HepG2 (cell line): Measurements from ENCODE around the gene S1PR2. TPM values are rescaled to one million over a fixed set of nuclear protein-coding genes. Genes with fewer than 3 reads are reported as not detected.

ENCODE experiments used
- ATAC-seq: fragments of 200-7000 bp; cut with Tn5 transposase; 3 replicates; pipeline ENCODE4 v1.9.1; 2020; ENCODE audit warnings: mild to moderate bottlenecking, moderate library complexity
- BruUV-seq: library from RNA; stranded (reverse); fragments of 400-500 nt; replicated peaks from 2 replicates; lab custom pipeline; 2021; lab: Mats Ljungman, UMichigan
- CTCF ChIA-PET: fragments of 300-600 bp; formaldehyde crosslinking; extraction: SDS; loops from one replicate; lab custom pipeline; 2021; ENCODE audit warnings: low total read pairs, inconsistent platforms, low intra/inter-chr PET ratio; lab: Yijun Ruan, JAX
- POLR2A ChIA-PET: fragments of 350-600 bp; sonication (Branson Sonifier 250); formaldehyde crosslinking; loops from one replicate; lab custom pipeline; 2020; ENCODE audit warnings: antibody characterized with exemption, inconsistent platforms; lab: Yijun Ruan, JAX
- DNase-seq: peaks from one replicate; pipeline ENCODE4 v3.0.0-alpha.2; 2015; ENCODE audit warnings: low spot score
- FAIRE-seq: peaks from 3 replicates; lab custom pipeline; 2011; peaks lifted over from hg19 to GRCh38; lab: Jason Lieb, UNC
- H2AFZ ChIP-seq: one replicate; pipeline ENCODE4 v1.6.1; 2011; ENCODE audit warnings: low read length, inconsistent platforms
- H3K27ac ChIP-seq: fragments of 300-600 bp; 3 replicates; pipeline ENCODE4 v1.8.0; 2011; ENCODE audit warnings: mixed run types, mild to moderate bottlenecking, mixed read lengths, low read length, inconsistent platforms; ENCODE audit not compliant: insufficient read depth; ENCODE audit errors: extremely low read length
- H3K27me3 ChIP-seq, 2 experiments: fragments of 200-600 bp in 1 of 2; 2 replicates in 1 of 2; 3 replicates in 1 of 2; pipeline versions ENCODE4 v1.6.0 to v1.8.0; 2011; ENCODE audit warnings: low read length in 2 of 2, mild to moderate bottlenecking in 2 of 2, moderate library complexity in 2 of 2, inconsistent platforms in 1 of 2; ENCODE audit not compliant: insufficient read depth in 2 of 2, control insufficient read depth in 1 of 2
- H3K36me3 ChIP-seq, 2 experiments: fragments of 200-600 bp in 1 of 2; replicated peaks in 1 of 2; 2 replicates in 1 of 2; 3 replicates in 1 of 2; pipeline versions ENCODE4 v1.5.1 to v1.8.0; 2011; ENCODE audit warnings: low read length in 2 of 2, inconsistent platforms in 1 of 2; ENCODE audit not compliant: insufficient read depth in 2 of 2, control insufficient read depth in 1 of 2
- H3K4me1 ChIP-seq: 2 replicates; pipeline ENCODE4 v1.5.1; 2012; ENCODE audit warnings: low read length, inconsistent platforms; ENCODE audit not compliant: insufficient read depth
- H3K4me2 ChIP-seq: 2 replicates; pipeline ENCODE4 v1.6.0; 2011; ENCODE audit warnings: low read depth, low read length, inconsistent platforms
- H3K4me3 ChIP-seq, 3 experiments: fragments of 200-600 bp in 1 of 3; sonication (generic), shearing (Covaris generic) in 1 of 3; replicated peaks in 1 of 3; 2 replicates each; pipeline ENCODE4 v1.5.1; 2011 to 2016; ENCODE audit warnings: low read length in 3 of 3, inconsistent platforms in 2 of 3, low read depth in 2 of 3, mild to moderate bottlenecking in 2 of 3, control low read depth in 1 of 3, mixed read lengths in 1 of 3; ENCODE audit not compliant: insufficient read depth in 1 of 3
- H3K79me2 ChIP-seq: one replicate; pipeline ENCODE4 v1.6.1; 2011; ENCODE audit warnings: low read length, inconsistent platforms; ENCODE audit not compliant: insufficient read depth
- H3K9ac ChIP-seq: 2 replicates; pipeline ENCODE4 v1.6.0; 2011; ENCODE audit warnings: mild to moderate bottlenecking, low read depth, low read length, inconsistent platforms; ENCODE audit not compliant: insufficient read depth
- H3K9me3 ChIP-seq: 2 replicates; pipeline ENCODE4 v1.5.1; 2012; ENCODE audit warnings: mild to moderate bottlenecking, low read length
- H4K20me1 ChIP-seq: 2 replicates; pipeline ENCODE4 v1.6.0; 2011; ENCODE audit warnings: inconsistent platforms, mild to moderate bottlenecking, low read length, moderate library complexity; ENCODE audit not compliant: insufficient read depth
- ARNT2 ChIP-seq: sonication (generic); formaldehyde crosslinking; IDR thresholded peaks from 2 replicates; pipeline ENCODE4 v1.8.0; 2022; ENCODE audit warnings: mild to moderate bottlenecking, low read depth, missing genetic modification reagents, moderate library complexity
- ARNTL ChIP-seq: sonication (generic); formaldehyde crosslinking; IDR thresholded peaks from 2 replicates; pipeline ENCODE4 v1.4.0; 2020; ENCODE audit warnings: mild to moderate bottlenecking, missing genetic modification reagents
- ATF7-NPFF ChIP-seq: sonication (generic); formaldehyde crosslinking; IDR thresholded peaks from 2 replicates; pipeline ENCODE4 v1.8.1; 2023; ENCODE audit warnings: mild to moderate bottlenecking, low read depth, missing genetic modification reagents, moderate library complexity
- HIVEP1 ChIP-seq: sonication (generic); formaldehyde crosslinking; IDR thresholded peaks from 2 replicates; pipeline ENCODE4 v1.4.0; 2020; ENCODE audit warnings: mild to moderate bottlenecking, missing genetic modification reagents
- HMGXB4 ChIP-seq, 2 experiments: sonication (generic) in 1 of 2; formaldehyde crosslinking in 1 of 2; IDR thresholded peaks; 2 replicates each; pipeline versions ENCODE4 v1.4.0 to v1.6.1; 2018 to 2020; ENCODE audit warnings: missing genetic modification reagents in 2 of 2, borderline replicate concordance in 1 of 2, low read depth in 1 of 2, mild to moderate bottlenecking in 1 of 2, missing biosample characterization in 1 of 2
- HNRNPLL ChIP-seq: fragments of 200-400 bp; formaldehyde crosslinking; IDR thresholded peaks from 2 replicates; pipeline ENCODE4 v1.6.1; 2017; ENCODE audit warnings: mild to moderate bottlenecking, low read depth, low read length; ENCODE audit not compliant: poor library complexity, severe bottlenecking
- KDM6A ChIP-seq: IDR thresholded peaks from 2 replicates; pipeline ENCODE4 v1.6.1; 2016; ENCODE audit warnings: low read depth
- KLF15 ChIP-seq: sonication (generic); formaldehyde crosslinking; IDR thresholded peaks from 2 replicates; pipeline ENCODE4 v1.8.1; 2023; ENCODE audit warnings: borderline replicate concordance, mild to moderate bottlenecking, inconsistent platforms, missing genetic modification reagents, mixed read lengths
- MAFG ChIP-seq: sonication (generic); formaldehyde crosslinking; IDR thresholded peaks from 2 replicates; pipeline ENCODE4 v1.5.1; 2020; ENCODE audit warnings: mild to moderate bottlenecking, missing genetic modification reagents
- MTA1 ChIP-seq: sonication (generic); formaldehyde crosslinking; IDR thresholded peaks from 2 replicates; pipeline ENCODE4 v1.4.0; 2020; ENCODE audit warnings: missing genetic modification reagents, mild to moderate bottlenecking, borderline replicate concordance
- TEAD3 ChIP-seq: optimal IDR thresholded peaks from 2 replicates; pipeline ENCODE3; 2016; ENCODE audit warnings: borderline replicate concordance
- YEATS4 ChIP-seq: sonication (generic); formaldehyde crosslinking; IDR thresholded peaks from 2 replicates; pipeline ENCODE4 v1.4.0; 2020; ENCODE audit warnings: missing genetic modification reagents, borderline replicate concordance
- ZNF160 ChIP-seq: sonication (generic); formaldehyde crosslinking; IDR thresholded peaks from 2 replicates; pipeline ENCODE4 v1.8.0; 2022; ENCODE audit warnings: mild to moderate bottlenecking, inconsistent platforms, missing genetic modification reagents
- ZNF232 ChIP-seq: sonication (generic); formaldehyde crosslinking; IDR thresholded peaks from 2 replicates; pipeline ENCODE4 v1.4.0; 2020; ENCODE audit warnings: missing genetic modification reagents, borderline replicate concordance
- ZNF274 ChIP-seq: sonication (generic); formaldehyde crosslinking; IDR thresholded peaks from 2 replicates; pipeline ENCODE4 v1.5.1; 2020; ENCODE audit warnings: mild to moderate bottlenecking, missing genetic modification reagents
- ZNF556 ChIP-seq: sonication (generic); formaldehyde crosslinking; IDR thresholded peaks from 2 replicates; pipeline ENCODE4 v1.4.0; 2020; ENCODE audit warnings: mild to moderate bottlenecking, missing genetic modification reagents, borderline replicate concordance
- ZNF749 ChIP-seq: sonication (generic); formaldehyde crosslinking; IDR thresholded peaks from 2 replicates; pipeline ENCODE4 v1.8.0; 2022; ENCODE audit warnings: mild to moderate bottlenecking, missing genetic modification reagents, moderate library complexity, borderline replicate concordance
- ZNF776 ChIP-seq: sonication (generic); formaldehyde crosslinking; IDR thresholded peaks from 2 replicates; pipeline ENCODE4 v1.4.0; 2020; ENCODE audit warnings: mild to moderate bottlenecking, missing genetic modification reagents
- ZNF777 ChIP-seq: sonication (generic); formaldehyde crosslinking; IDR thresholded peaks from 2 replicates; pipeline ENCODE4 v1.4.0; 2020; ENCODE audit warnings: missing genetic modification reagents
- ZNF839 ChIP-seq: sonication (generic); formaldehyde crosslinking; IDR thresholded peaks from 2 replicates; pipeline ENCODE4 v1.4.0; 2020; ENCODE audit warnings: missing genetic modification reagents, mild to moderate bottlenecking, borderline replicate concordance
- ZSCAN21 ChIP-seq: sonication (generic); formaldehyde crosslinking; IDR thresholded peaks from 2 replicates; pipeline ENCODE4 v1.8.0; 2022; ENCODE audit warnings: mild to moderate bottlenecking, missing genetic modification reagents, moderate library complexity, borderline replicate concordance
- ZSCAN29 ChIP-seq: sonication (generic); formaldehyde crosslinking; conservative IDR thresholded peaks from 2 replicates; pipeline ENCODE4 v1.4.0; 2020; ENCODE audit warnings: mild to moderate bottlenecking, missing genetic modification reagents
- WGBS: methylation state at CpG from one replicate; pipeline ENCODE4 v1.1.6; 2017; ENCODE audit warnings: low lambda C conversion rate; 5-methylcytosine and 5-hydroxymethylcytosine counted together
- in situ Hi-C: cut with HindIII; loops from 2 replicates; pipeline ENCODE4 v1.10.0; 2017; ENCODE audit warnings: low pct_unique_long_range_greater_than_20kb; ENCODE audit not compliant: extremely low pct_ligation_motif_present
- intact Hi-C: fragments of 100-400 bp; cut with micrococcal nuclease; formaldehyde crosslinking; loops from one replicate; pipeline ENCODE4 v1.10.0; 2022; ENCODE audit not compliant: unreplicated experiment
- polyA plus RNA-seq, 8 experiments: library from polyadenylated mRNA; depleted of rRNA in 3 of 8; stranded (reverse) in 7 of 8; unstranded in 1 of 8; fragments of >200 nt; fragmentation: Illumina TruSeq in 4 of 8; extraction: Trizol in 4 of 8; gene quantifications; 2 replicates each; pipeline versions ENCODE4 v1.2.1 to v1.2.3, GENCODE V29; 2011 to 2016; ENCODE audit warnings: low read depth in 4 of 8, missing spikeins in 1 of 8, mixed read lengths in 1 of 8; ENCODE audit not compliant: insufficient read depth in 1 of 8
- total RNA-seq, 5 experiments: library from RNA; depleted of rRNA; stranded (reverse); fragments of >200 nt; fragmentation: Illumina TruSeq; extraction: Trizol; gene quantifications; 2 replicates each; pipeline ENCODE4 v1.2.3, GENCODE V29; 2016; ENCODE audit warnings: low read depth in 1 of 5

The S1PR2 gene
- total and polyA plus RNA-seq, 2 of the 13 experiments (the other 11 are each of a cell fraction or from before 2014, with no cell fraction given) = 0.91 to 1.3 TPM

GRCh38 chr19:10230173-10230860, 814 bp downstream of the S1PR2 start:
- H3K4me3 ChIP-seq = peak overlapping the region; percentile 72 to 77 (median 74)
- H3K4me2 ChIP-seq = peak overlapping the region; percentile 90
- H3K9ac ChIP-seq = peak overlapping the region; percentile 59
- TF ChIP-seq YEATS4 (CRISPR knock-in tag) (peak; percentile 20; the same call in 1 of the 2 replicates), ZSCAN21 (CRISPR knock-in tag) (no peak), ZNF776 (CRISPR knock-in tag) (0 out of 2 replicates have a peak, but pooled peaks have one; percentile 3), ZNF274 (CRISPR knock-in tag) (0 out of 2 replicates have a peak, but pooled peaks have one; percentile 26), ZSCAN29 (CRISPR knock-in tag) (no peak), ARNT2 (CRISPR knock-in tag) (0 out of 2 replicates have a peak, but pooled peaks have one; percentile 23), ZNF839 (0 out of 2 replicates have a peak, but pooled peaks have one; percentile 19), HIVEP1 (CRISPR knock-in tag) (0 out of 2 replicates have a peak, but pooled peaks have one; percentile 11), KDM6A (CRISPR knock-in tag) (no peak), HNRNPLL (peak; percentile 17), TEAD3 (peak; percentile 19), ZNF232 (CRISPR knock-in tag) (0 out of 2 replicates have a peak, but pooled peaks have one; percentile 19), ZNF777 (CRISPR knock-in tag) (peak; percentile 55; the same call in 1 of the 2 replicates), MTA1 (CRISPR knock-in tag) (peak; percentile 48; the same call in 1 of the 2 replicates), ZNF160 (CRISPR knock-in tag) (0 out of 2 replicates have a peak, but pooled peaks have one; percentile 33), MAFG (CRISPR knock-in tag) (no peak), KLF15 (CRISPR knock-in tag) (0 out of 2 replicates have a peak, but pooled peaks have one; percentile 30), ARNTL (peak; percentile 8; the same call in 1 of the 2 replicates), ZNF749 (CRISPR knock-in tag) (no peak), HMGXB4 (CRISPR knock-in tag; IDR thresholded peaks at IDR 0.05; ENCODE audit: borderline replicate concordance in 1 of 2, low read depth in 1 of 2) (0 out of 4 replicates have a peak, but pooled peaks of 1 of the 2 experiments have one; percentile 15), ZNF556 (CRISPR knock-in tag) (no peak), ATF7-NPFF (CRISPR knock-in tag) (0 out of 2 replicates have a peak, but pooled peaks have one; percentile 33)
- 5% methylated on average over 13 of the region's 70 CpGs for WGBS
- peaks cover 33% of the 10 kb centered on the region for H3K4me1 ChIP-seq
- no peaks in the 10 kb centered on the region for H3K36me3 ChIP-seq
- H3K27me3 ChIP-seq = peaks cover 2 to 11% of the 10 kb centered on the region in 2 experiments; a peak in 4 of 5 replicates
- DNase-seq (no peak), ATAC-seq (no peak), FAIRE-seq (no peak)
- ChIA-PET POLR2A (interaction anchor here (1.2 kb wide), 1 partner anchor 10 kb away, joined by 3 read pairs; no protein-coding TSS in a partner anchor), CTCF (interaction anchor here (3.9 kb wide), 1 partner anchor 20 kb away, joined by 33 read pairs; no protein-coding TSS in a partner anchor)
- H3K27ac ChIP-seq = no peak overlapping the region
- no peak overlapping the region for H2AFZ ChIP-seq
- intact Hi-C loops = no loop called here
- H4K20me1 ChIP-seq = no peaks in the 10 kb centered on the region
- no TSS peak for BruUV-seq
- H3K9me3 ChIP-seq = no peaks in the 10 kb centered on the region
- no peaks in the 10 kb centered on the region for H3K79me2 ChIP-seq
- in situ Hi-C loops = loop anchor here (10.0 kb wide), 1 partner anchor 296 kb away; the partner anchor contains the start of gene OLFM2
